GM12892 (cell line): ENCODE measurements around the gene KCNK7.

Experiments
- POLR2A ChIP-seq: IDR thresholded peaks from 2 replicates; pipeline ENCODE4 v1.6.1; 2011; ENCODE audit warnings: low read depth, low read length, control low read depth
- POLR2AphosphoS5 ChIP-seq: IDR thresholded peaks from 2 replicates; pipeline ENCODE4 v1.6.1; 2011; ENCODE audit warnings: low read depth, low read length, control low read depth

DNA sequence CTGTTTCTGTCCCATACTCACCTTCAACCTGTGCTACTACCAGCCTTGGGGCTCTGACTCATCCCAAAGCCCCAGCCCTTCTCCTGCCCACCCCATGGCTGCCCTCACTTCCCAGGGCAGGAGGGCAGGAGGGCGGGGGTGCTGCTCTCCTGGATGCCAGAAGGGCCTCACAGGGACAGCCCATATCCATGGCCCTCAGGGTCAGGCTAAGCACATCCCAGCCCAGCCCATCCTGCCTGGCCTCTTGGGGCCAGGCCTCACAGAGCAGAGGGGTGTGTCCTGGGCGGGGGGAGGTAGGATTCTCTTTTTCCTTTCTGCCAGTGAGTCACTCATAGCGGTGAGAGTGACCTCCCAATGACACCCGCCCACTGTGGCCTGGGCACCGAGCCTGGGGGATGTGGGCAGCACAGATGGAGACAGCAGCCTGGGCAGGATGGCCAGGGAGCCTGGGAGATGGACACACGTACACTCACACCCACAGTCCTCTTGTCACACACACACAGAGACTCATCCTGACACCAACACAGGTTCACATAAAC is 39.8 kb downstream of the KCNK7 start:
- TF ChIP-seq POLR2A (no peak), POLR2AphosphoS5 (no peak)
